ENCODE data around the gene NAP1L1.

DNA sequence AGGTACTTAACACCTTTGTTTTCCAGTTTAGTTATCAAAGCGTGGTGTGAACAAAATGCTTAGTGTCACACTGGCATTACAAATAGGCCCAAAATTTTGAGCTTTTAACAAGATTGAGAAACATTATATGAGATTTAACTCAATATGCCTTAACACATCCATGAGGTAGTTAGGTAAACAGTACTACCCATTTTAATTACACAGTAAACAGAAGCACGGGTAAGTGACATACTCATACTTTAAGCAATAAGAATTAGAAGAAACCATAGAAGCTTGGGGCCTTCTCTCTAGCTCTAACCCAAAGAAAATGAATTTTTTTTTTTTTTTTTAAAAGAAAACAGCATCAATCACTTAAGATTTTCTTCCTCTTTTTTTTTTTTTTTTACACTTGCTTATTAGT is 37.4 kb downstream of the NAP1L1 start:
- TF ChIP-seq, protein P1, sequence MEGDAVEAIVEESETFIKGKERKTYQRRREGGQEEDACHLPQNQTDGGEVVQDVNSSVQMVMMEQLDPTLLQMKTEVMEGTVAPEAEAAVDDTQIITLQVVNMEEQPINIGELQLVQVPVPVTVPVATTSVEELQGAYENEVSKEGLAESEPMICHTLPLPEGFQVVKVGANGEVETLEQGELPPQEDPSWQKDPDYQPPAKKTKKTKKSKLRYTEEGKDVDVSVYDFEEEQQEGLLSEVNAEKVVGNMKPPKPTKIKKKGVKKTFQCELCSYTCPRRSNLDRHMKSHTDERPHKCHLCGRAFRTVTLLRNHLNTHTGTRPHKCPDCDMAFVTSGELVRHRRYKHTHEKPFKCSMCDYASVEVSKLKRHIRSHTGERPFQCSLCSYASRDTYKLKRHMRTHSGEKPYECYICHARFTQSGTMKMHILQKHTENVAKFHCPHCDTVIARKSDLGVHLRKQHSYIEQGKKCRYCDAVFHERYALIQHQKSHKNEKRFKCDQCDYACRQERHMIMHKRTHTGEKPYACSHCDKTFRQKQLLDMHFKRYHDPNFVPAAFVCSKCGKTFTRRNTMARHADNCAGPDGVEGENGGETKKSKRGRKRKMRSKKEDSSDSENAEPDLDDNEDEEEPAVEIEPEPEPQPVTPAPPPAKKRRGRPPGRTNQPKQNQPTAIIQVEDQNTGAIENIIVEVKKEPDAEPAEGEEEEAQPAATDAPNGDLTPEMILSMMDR (IDR thresholded peaks at IDR 0.05) = no peak
- no peak for TF ChIP-seq POLR2A (IDR thresholded peaks at IDR 0.05)

Measured in thyroid gland (tissue), 4 donors.